GM10847 (cell line): ENCODE data around the gene SFI1.
A peak's percentile ranks its signal among the peaks of the same experiment; 100 is the strongest.

Experiments
- POLR2A ChIP-seq: IDR thresholded peaks from 2 replicates; pipeline ENCODE4 v1.6.1; 2011; ENCODE audit not compliant: insufficient read length; ENCODE audit errors: extremely low read depth

The SFI1 gene

GRCh38 chr22:31630331-31631329 is 134.3 kb downstream of the SFI1 start:
- peak; percentile 10 for TF ChIP-seq POLR2A

- TF ChIP-seq POLR2A, result no peak
These were observed 135.1 kb downstream of the SFI1 start for GRCh38 chr22:31631436-31631835.

GRCh38 chr22:31635638-31636306 is 139.4 kb downstream of the SFI1 start:
- no peak for TF ChIP-seq POLR2A

DNA sequence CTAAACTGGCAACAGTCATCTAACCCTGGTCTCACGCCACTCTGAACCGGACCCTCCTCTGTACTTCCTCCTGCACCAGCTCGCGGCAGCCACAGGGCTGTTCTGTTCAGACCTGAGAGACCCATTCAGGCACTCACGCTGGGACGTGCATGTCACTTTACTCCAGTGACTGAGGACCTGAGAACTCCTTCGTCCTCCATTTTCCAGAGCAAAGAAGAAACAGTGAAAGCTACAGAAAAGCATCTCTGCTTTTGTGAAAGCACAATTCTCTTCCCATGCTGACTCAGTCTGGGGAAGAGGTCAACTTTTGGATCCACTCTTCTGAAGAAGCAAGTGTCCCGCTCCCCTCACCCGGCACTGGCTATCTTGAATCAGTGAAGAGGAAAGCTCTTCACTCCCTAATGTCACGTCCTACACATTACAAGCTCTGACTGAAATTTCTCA is 141.1 kb downstream of the SFI1 start:
- TF ChIP-seq POLR2A, result peak; percentile 36

DNA sequence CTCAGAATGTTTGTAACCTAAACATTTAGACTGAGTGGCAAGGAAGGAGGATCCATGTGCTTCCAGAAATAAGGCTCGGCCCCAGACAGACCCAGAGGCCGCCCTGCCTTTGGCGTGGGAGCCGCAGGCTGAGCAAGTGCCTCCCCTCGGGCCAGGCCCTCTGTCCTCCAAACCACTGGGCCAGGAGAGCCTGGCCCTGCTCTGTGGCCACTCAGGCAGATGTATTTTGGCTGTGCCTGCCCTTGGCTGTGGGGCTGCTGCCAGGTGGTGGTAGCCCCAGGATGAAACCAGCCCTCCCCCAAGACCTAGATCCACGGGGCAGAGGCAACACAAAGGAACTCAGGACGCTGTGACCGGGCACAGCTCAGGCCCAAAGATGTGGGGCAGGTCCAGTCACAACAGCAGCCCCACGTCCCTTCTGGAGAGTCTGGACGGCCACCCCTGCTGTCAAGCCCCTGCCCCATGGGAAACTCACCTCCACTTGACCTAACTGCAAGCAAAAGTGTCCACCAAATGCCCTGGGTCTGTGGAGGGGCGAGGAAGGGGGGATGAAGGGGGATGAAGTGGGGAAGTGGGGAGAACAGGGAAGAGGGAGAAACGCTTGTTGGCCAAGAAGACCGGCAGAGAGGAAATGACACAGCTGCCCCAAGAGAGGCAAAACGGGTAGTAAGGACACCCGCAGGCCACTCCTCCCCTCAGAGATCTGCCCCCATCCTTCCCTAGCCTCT is 141.7 kb downstream of the SFI1 start:
- TF ChIP-seq POLR2A, result no peak

DNA sequence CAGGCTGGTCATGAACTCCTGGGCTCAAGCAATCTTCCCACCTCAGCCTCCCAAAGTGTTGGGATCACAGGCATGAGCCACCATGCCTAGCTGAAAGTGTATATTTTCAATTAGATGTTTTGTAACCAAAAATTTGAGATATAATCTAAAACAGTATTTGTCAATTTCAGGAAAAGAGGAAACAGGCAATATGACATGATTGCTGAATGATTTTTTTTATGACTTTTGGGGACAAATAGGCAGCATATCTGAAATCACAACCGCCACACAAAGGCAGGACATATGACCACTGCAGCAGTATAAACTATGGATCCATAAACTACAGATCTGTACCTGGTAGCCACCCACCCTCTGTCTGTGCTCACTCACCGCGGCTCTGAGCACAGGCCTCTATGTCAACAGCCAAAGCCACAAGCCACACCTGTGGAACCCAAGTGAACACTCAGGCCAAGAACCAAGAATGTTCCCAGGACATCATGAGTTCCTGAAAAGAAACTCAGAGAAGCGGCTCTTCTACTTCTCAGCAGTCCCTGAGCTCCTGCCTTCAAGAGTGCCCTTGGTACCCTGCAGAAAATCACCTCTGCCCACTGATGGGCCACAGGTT is 143.2 kb downstream of the SFI1 start:
- no peak for TF ChIP-seq POLR2A

DNA sequence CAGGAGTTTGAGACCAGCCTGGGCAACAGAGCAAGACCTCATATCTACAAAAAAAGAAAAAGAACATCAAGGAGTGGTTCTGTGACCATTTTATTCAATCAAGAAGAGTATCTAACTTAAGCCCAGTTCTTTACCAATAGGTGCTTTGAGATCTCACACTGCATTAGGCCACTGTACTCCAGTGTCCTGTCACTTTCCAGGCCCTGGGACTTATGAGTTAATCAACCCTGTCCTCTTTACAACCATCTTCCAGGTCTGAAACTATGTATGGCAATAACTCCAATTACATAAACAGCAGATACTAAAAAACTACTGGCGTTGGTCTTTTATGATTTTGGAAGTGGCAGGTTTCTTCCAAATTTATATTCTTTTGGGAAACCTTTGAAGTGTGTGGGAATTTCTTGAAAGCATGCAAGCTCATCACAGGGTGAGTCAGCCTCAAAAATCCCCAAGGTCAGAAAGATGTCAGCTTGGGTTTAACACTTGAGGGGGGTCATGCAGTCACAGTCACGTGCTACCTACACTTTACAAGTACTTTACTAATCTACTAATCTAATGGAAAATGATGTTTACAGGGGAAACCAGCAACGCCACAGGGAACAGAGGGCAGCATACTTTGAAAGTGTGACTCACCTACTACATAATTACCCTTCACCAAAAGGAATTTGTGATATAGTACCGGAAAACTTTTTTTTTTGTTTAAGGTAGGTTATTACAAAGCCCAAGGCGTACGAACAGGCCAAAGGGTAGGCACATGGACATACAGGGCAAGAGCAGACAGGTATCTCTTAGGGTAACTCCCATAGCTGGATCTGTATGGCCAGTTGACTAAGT is 150.1 kb downstream of the SFI1 start:
- no peak for TF ChIP-seq POLR2A

DNA sequence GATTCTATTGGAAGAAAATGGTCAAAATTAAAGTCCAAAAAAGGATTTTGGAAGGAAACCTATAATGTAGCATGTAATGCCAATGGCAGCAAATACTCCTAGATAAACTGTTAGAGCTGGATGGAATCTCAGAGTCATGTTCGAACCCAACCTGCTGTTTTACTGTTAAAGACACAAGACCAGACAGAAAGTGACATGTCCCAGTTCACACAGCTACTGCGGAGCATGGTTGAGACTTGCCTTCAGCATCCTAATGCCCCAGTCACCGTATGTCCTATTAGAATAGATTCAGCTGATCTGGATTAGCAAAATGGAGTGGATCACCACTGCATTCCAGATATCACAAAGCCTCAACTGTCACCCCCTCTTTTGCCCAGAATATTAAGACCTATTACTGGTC is 150.7 kb downstream of the SFI1 start:
- TF ChIP-seq POLR2A, result no peak

DNA sequence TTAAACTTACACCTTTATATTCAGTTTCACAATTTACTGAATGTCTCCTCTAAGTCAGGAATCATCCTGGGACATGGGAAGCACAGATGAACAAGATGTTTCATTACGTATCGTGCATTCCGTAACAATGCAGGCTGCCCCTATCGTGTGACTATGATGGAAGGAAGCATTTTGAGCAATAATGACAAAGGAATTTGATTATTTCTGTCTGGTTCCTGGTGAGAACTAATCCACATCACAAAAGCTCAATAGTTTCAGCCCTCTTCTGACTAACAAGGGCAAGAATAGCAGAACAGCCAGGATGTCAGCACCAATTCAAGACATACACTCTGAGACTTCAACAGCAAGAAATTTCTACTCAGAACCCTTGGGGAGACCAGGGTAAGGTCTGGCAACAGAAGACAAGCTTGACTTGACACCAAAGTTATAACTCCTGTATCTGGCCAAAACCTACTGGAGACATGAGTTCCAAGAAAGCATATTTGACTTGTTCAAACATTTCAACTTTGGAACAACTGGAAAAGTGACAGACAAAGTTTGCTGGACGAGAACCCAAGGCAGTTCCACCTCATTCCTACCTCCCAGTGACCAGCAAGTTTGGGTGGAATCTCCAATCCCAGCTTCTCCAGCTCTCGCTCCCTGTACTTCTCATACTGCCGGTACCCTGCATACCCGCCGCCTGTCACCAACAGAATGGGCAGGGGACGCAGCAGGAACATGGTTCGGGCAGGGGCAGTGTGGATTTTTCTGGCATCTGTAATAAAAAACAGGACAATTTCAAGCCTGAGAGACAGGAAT is 151.4 kb downstream of the SFI1 start:
- no peak for TF ChIP-seq POLR2A

DNA sequence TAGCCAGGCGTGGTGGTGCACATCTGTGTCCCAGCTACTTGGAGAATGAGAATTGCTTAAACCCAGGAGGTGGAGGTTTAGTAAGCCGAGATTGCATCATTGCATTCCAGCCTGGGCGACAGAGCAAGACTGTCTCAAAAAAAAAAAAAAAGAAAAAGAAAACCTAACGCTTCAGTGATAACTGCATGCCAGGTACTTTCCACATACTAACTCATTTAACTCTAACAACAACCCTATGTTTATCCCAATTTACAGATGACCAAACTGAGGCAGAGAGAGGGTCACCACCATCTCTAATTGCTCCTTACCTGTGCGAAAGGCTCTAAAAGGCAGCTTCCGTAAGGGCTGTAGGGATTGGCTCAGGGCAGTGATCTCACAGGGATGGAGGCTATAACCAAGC is 154.1 kb downstream of the SFI1 start:
- TF ChIP-seq POLR2A, result no peak

DNA sequence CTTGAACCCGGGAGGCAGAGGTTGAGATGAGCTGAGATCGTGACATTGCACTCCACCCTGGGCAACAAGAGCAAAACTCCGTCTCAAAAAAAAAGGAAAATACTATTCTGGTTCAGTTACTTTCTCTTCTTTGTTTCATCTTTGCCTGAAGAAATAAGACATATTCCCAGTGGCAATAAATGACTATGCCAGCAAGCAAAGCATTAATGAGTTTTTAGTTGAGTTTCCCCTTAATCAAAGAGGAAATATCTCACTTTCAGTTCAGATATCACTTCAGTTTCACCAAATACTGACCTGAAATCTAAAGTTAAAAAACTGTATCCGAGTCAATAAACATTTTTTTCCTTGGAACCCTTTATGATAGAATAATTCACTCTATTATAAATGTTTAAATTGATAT is 155.3 kb downstream of the SFI1 start:
- TF ChIP-seq POLR2A, result no peak

DNA sequence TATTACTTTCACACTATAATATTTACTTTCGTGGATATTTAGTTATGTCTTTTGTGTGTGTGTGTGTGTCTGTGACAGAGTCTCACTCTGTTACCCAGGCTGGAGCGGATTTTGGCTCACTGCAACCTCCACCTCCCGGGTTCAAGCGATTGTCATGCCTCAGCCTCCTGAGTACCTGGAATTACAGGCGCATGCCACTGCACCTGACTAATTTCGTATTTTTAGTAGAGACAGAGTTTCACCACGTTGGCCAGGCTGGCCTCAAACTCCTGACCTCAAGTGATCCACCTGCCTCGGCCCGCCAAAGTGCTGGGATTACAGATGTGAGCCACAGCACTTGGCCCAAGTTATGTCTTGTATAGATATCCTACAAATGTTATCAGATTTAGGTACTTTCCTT is 155.8 kb downstream of the SFI1 start:
- no peak for TF ChIP-seq POLR2A

DNA sequence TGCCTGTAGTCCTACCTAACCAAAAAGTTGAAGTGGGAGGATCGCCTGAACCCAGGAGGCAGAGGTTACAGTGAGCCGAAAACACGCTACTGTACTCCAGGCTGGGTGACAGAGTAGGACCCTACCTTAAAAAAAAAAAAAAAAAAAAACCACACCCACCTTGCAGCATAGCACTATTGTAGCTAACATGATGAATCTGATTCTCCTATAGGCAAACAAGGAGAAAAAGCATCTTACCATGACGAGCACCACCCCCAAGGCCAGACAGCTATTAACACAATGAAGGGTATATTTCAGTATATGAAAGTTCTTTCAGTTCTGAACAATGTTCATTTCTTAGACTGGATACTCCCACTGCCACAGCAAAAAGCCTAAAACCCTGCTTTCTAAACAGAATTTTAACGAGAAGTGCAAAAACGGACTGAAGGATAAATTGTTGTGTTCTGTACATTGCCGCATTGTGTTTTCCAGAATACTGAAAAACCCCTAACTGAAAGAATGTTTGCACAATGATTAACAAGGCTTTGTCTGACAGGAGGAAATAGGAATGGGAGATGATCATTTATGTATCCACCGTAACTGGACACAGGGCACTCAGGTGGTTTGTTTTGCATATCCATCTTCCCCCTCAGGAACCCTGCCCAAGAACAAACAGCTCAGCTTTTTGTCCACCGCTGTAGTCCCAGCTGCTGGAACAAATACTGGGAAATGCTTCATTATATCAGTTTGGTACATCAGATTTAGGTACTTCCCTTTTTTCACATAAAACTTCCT is 156.8 kb downstream of the SFI1 start:
- TF ChIP-seq POLR2A, result no peak

- no peak for TF ChIP-seq POLR2A
These were observed 157.6 kb downstream of the SFI1 start for GRCh38 chr22:31653944-31654343.
